ENCODE data around the gene MBD3L4. TPM values are rescaled to one million over a fixed set of nuclear protein-coding genes. Genes with fewer than 3 reads are reported as not detected.
A peak's percentile ranks its signal among the peaks of the same experiment; 100 is the strongest.
"Not testable (repeated sequence)": the region's sequence is repeated elsewhere in the genome, so short reads cannot be mapped to it uniquely, and the experiment has no call there.

The MBD3L4 gene
- total and polyA plus RNA-seq, 7 experiments from 2014 or later = not detected

- not testable (repeated sequence) for H3K36me3 ChIP-seq (ENCODE audit: control insufficient read depth in 2 of 3, insufficient read depth in 3 of 3, low read length in 3 of 3); H3K27me3 Mint-ChIP-seq; H3K36me3 Mint-ChIP-seq
Observed at GRCh38 chr19:7055679-7056078, 15.7 kb upstream of the MBD3L4 start.

GRCh38 chr19:7054635-7055368 lies 14.8 kb upstream of the MBD3L4 start:
- POLR2A ChIA-PET; CTCF ChIA-PET; H3K9me3 Mint-ChIP-seq; H3K27ac ChIP-seq (ENCODE audit: low read depth, low read length); H3K4me1 ChIP-seq (ENCODE audit: control insufficient read depth in 2 of 2, insufficient read depth in 2 of 2, low read length in 2 of 2); H3K4me3 Mint-ChIP-seq; H3K9me3 ChIP-seq (ENCODE audit: control insufficient read depth in 2 of 3, low read length in 3 of 3); DNase-seq; H3K27ac Mint-ChIP-seq; H3K36me3 ChIP-seq (ENCODE audit: control insufficient read depth in 2 of 3, insufficient read depth in 3 of 3, low read length in 3 of 3); ATAC-seq; H3K4me3 ChIP-seq (ENCODE audit: low read length); H3K27me3 Mint-ChIP-seq; H3K36me3 Mint-ChIP-seq; H3K4me1 Mint-ChIP-seq; intact Hi-C loops (cut with micrococcal nuclease); H3K27me3 ChIP-seq (ENCODE audit: control insufficient read depth in 2 of 2, insufficient read depth in 2 of 2, low read length in 2 of 2): not testable (repeated sequence)

More at GRCh38 chr19:7055679-7056078, 15.7 kb upstream of the MBD3L4 start:
- POLR2A ChIA-PET; H3K27ac ChIP-seq (ENCODE audit: low read depth, low read length); CTCF ChIA-PET; H3K27ac Mint-ChIP-seq; H3K4me1 Mint-ChIP-seq; H3K27me3 ChIP-seq (ENCODE audit: control insufficient read depth in 2 of 2, insufficient read depth in 2 of 2, low read length in 2 of 2); ATAC-seq; H3K4me3 ChIP-seq (ENCODE audit: low read length); H3K9me3 ChIP-seq (ENCODE audit: control insufficient read depth in 2 of 3, low read length in 3 of 3); H3K4me1 ChIP-seq (ENCODE audit: control insufficient read depth in 2 of 2, insufficient read depth in 2 of 2, low read length in 2 of 2); DNase-seq; intact Hi-C loops (cut with micrococcal nuclease); H3K9me3 Mint-ChIP-seq; H3K4me3 Mint-ChIP-seq: not testable (repeated sequence)

GRCh38 chr19:7052896-7053295 lies 12.9 kb upstream of the MBD3L4 start:
- H3K9me3 Mint-ChIP-seq; CTCF ChIA-PET; H3K4me3 ChIP-seq (ENCODE audit: low read length); H3K4me1 ChIP-seq (ENCODE audit: control insufficient read depth in 2 of 2, insufficient read depth in 2 of 2, low read length in 2 of 2); H3K27ac ChIP-seq (ENCODE audit: low read depth, low read length); H3K27me3 ChIP-seq (ENCODE audit: control insufficient read depth in 2 of 2, insufficient read depth in 2 of 2, low read length in 2 of 2); H3K9me3 ChIP-seq (ENCODE audit: control insufficient read depth in 2 of 3, low read length in 3 of 3); H3K4me3 Mint-ChIP-seq; intact Hi-C loops (cut with micrococcal nuclease); H3K4me1 Mint-ChIP-seq; H3K27me3 Mint-ChIP-seq; H3K36me3 Mint-ChIP-seq; POLR2A ChIA-PET; H3K36me3 ChIP-seq (ENCODE audit: control insufficient read depth in 2 of 3, insufficient read depth in 3 of 3, low read length in 3 of 3); H3K27ac Mint-ChIP-seq; ATAC-seq: not testable (repeated sequence)
- DNase-seq = peak in 1 of 9 donors; percentile 10

DNA sequence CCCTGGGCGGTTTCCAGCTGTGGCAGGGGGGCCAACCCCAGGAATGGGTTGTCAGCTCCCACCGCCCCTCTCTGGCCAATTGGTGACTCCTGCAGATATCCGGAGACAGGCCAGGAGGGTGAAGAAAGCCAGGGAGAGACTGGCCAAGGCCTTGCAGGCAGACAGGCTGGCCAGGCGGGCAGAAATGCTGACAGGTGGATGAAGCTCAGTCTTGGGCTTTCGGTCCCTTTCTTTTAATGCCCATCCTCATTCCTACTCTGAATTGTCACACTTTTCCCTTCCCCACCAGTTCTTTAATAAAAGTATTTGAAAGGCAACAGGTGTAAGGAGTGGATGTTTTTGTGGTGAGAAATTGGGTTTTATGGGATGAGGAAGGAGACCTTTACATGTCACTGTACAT lies 11.4 kb upstream of the MBD3L4 start:
- H3K36me3 Mint-ChIP-seq; H3K27ac Mint-ChIP-seq; intact Hi-C loops (cut with micrococcal nuclease); H3K9me3 ChIP-seq (ENCODE audit: control insufficient read depth in 2 of 3, low read length in 3 of 3); H3K4me3 ChIP-seq (ENCODE audit: low read length); H3K4me3 Mint-ChIP-seq; H3K9me3 Mint-ChIP-seq; H3K36me3 ChIP-seq (ENCODE audit: control insufficient read depth in 2 of 3, insufficient read depth in 3 of 3, low read length in 3 of 3); H3K27ac ChIP-seq (ENCODE audit: low read depth, low read length); POLR2A ChIA-PET; ATAC-seq; H3K4me1 ChIP-seq (ENCODE audit: control insufficient read depth in 2 of 2, insufficient read depth in 2 of 2, low read length in 2 of 2); H3K27me3 Mint-ChIP-seq; H3K4me1 Mint-ChIP-seq; DNase-seq; CTCF ChIA-PET; H3K27me3 ChIP-seq (ENCODE audit: control insufficient read depth in 2 of 2, insufficient read depth in 2 of 2, low read length in 2 of 2): not testable (repeated sequence)

- H3K4me1 ChIP-seq (ENCODE audit: control insufficient read depth in 2 of 2, insufficient read depth in 2 of 2, low read length in 2 of 2); H3K4me1 Mint-ChIP-seq; H3K36me3 ChIP-seq (ENCODE audit: control insufficient read depth in 2 of 3, insufficient read depth in 3 of 3, low read length in 3 of 3); POLR2A ChIA-PET; H3K9me3 ChIP-seq (ENCODE audit: control insufficient read depth in 2 of 3, low read length in 3 of 3); intact Hi-C loops (cut with micrococcal nuclease); H3K36me3 Mint-ChIP-seq; DNase-seq; H3K27ac Mint-ChIP-seq; H3K4me3 ChIP-seq (ENCODE audit: low read length); H3K9me3 Mint-ChIP-seq; CTCF ChIA-PET; H3K27me3 ChIP-seq (ENCODE audit: control insufficient read depth in 2 of 2, insufficient read depth in 2 of 2, low read length in 2 of 2); H3K27me3 Mint-ChIP-seq; H3K27ac ChIP-seq (ENCODE audit: low read depth, low read length); ATAC-seq; H3K4me3 Mint-ChIP-seq: not testable (repeated sequence)
Observed at GRCh38 chr19:7049021-7049420, 9.0 kb upstream of the MBD3L4 start, which contains the start of gene MBD3L2. Gene MBD3L2 (plus strand): TSS chr19:7049321. CDS start chr19:7049374, 53 bp downstream.

DNA sequence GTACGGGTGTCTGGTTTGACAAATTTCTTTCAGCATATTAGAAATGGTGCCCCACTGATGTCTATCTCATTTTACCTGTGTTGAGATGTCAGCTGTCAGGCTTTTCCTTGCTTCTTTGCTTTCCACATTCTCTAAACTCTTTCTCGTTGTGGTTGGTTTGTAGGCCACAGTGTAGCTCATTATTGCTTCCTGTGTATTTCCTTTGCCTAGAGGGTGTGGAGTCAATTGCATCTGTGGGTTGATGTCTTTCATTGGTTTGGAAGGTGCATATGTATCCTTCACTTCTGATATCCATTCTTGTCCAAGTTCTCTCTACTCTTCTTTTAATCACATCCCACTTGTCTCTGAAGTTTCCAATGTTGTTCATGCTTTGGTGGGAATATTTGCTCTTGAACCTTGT lies 1.6 kb upstream of the MBD3L4 start:
- ATAC-seq; CTCF ChIA-PET; H3K9me3 ChIP-seq (ENCODE audit: control insufficient read depth in 2 of 3, low read length in 3 of 3); H3K4me3 ChIP-seq (ENCODE audit: low read length); H3K4me1 ChIP-seq (ENCODE audit: control insufficient read depth in 2 of 2, insufficient read depth in 2 of 2, low read length in 2 of 2); H3K4me1 Mint-ChIP-seq; H3K4me3 Mint-ChIP-seq; H3K27me3 ChIP-seq (ENCODE audit: control insufficient read depth in 2 of 2, insufficient read depth in 2 of 2, low read length in 2 of 2); POLR2A ChIA-PET; H3K27me3 Mint-ChIP-seq; H3K27ac Mint-ChIP-seq; DNase-seq; H3K27ac ChIP-seq (ENCODE audit: low read depth, low read length); H3K36me3 ChIP-seq (ENCODE audit: control insufficient read depth in 2 of 3, insufficient read depth in 3 of 3, low read length in 3 of 3); intact Hi-C loops (cut with micrococcal nuclease); H3K36me3 Mint-ChIP-seq; H3K9me3 Mint-ChIP-seq: not testable (repeated sequence)

GRCh38 chr19:7030278-7030677 lies 9.7 kb downstream of the MBD3L4 start, which contains the start of gene MBD3L5:
Gene MBD3L5 (plus strand): TSS chr19:7030578. CDS start chr19:7030612, 34 bp downstream.
- POLR2A ChIA-PET = not testable (repeated sequence)

More at GRCh38 chr19:7030278-7030677, 9.7 kb downstream of the MBD3L4 start, which contains the start of gene MBD3L5:
- H3K27me3 ChIP-seq (ENCODE audit: control insufficient read depth in 2 of 2, insufficient read depth in 2 of 2, low read length in 2 of 2); H3K9me3 Mint-ChIP-seq; H3K27me3 Mint-ChIP-seq; H3K4me3 Mint-ChIP-seq; DNase-seq; intact Hi-C loops (cut with micrococcal nuclease); H3K27ac Mint-ChIP-seq; H3K4me1 Mint-ChIP-seq; H3K27ac ChIP-seq (ENCODE audit: low read depth, low read length); H3K4me3 ChIP-seq (ENCODE audit: low read length); CTCF ChIA-PET; ATAC-seq; H3K4me1 ChIP-seq (ENCODE audit: control insufficient read depth in 2 of 2, insufficient read depth in 2 of 2, low read length in 2 of 2); H3K36me3 ChIP-seq (ENCODE audit: control insufficient read depth in 2 of 3, insufficient read depth in 3 of 3, low read length in 3 of 3); H3K9me3 ChIP-seq (ENCODE audit: control insufficient read depth in 2 of 3, low read length in 3 of 3); H3K36me3 Mint-ChIP-seq: not testable (repeated sequence)

All from naive thymus-derived CD4-positive, alpha-beta T cell (primary cell).